ENCODE data around the gene PTN.
"Not testable (repeated sequence)": the region's sequence is repeated elsewhere in the genome, so short reads cannot be mapped to it uniquely, and the experiment has no call there.

Gene PTN

GRCh38 chr7:137213744-137214143 lies 129.8 kb downstream of the PTN start:
- DNase-seq (ENCODE audit: insufficient read length, low spot score) (no peak), FAIRE-seq (no peak)
- TF ChIP-seq CTCF (IDR thresholded peaks at IDR 0.05; ENCODE audit: insufficient read depth, missing control alignments) = no peak

GRCh38 chr7:137209151-137209817 lies 134.2 kb downstream of the PTN start:
- no peak for DNase-seq (ENCODE audit: insufficient read length, low spot score)
- no peak for TF ChIP-seq CTCF (IDR thresholded peaks at IDR 0.05; ENCODE audit: insufficient read depth, missing control alignments)
- no peak for FAIRE-seq

- FAIRE-seq (no peak), DNase-seq (ENCODE audit: insufficient read length, low spot score) (no peak)
- TF ChIP-seq CTCF (IDR thresholded peaks at IDR 0.05; ENCODE audit: insufficient read depth, missing control alignments) = no peak
These were observed 136.8 kb downstream of the PTN start for GRCh38 chr7:137206770-137207169.

GRCh38 chr7:137204246-137204645 lies 139.3 kb downstream of the PTN start:
- DNase-seq (ENCODE audit: insufficient read length, low spot score) (no peak), FAIRE-seq (no peak)
- TF ChIP-seq CTCF (IDR thresholded peaks at IDR 0.05; ENCODE audit: insufficient read depth, missing control alignments) = no peak

- no peak for DNase-seq (ENCODE audit: insufficient read length, low spot score)
- FAIRE-seq = no peak
- TF ChIP-seq CTCF (IDR thresholded peaks at IDR 0.05; ENCODE audit: insufficient read depth, missing control alignments) = no peak
These were observed 140.2 kb downstream of the PTN start for GRCh38 chr7:137203351-137203750.

- TF ChIP-seq CTCF (IDR thresholded peaks at IDR 0.05; ENCODE audit: insufficient read depth, missing control alignments) = no peak
- DNase-seq (ENCODE audit: insufficient read length, low spot score) = no peak
- no peak for FAIRE-seq
These were observed 146.9 kb downstream of the PTN start for GRCh38 chr7:137196648-137197047.

GRCh38 chr7:137195996-137196395 lies 147.5 kb downstream of the PTN start:
- no peak for FAIRE-seq
- DNase-seq (ENCODE audit: insufficient read length, low spot score) = no peak
- no peak for TF ChIP-seq CTCF (IDR thresholded peaks at IDR 0.05; ENCODE audit: insufficient read depth, missing control alignments)

- not testable (repeated sequence) for FAIRE-seq; DNase-seq (ENCODE audit: insufficient read length, low spot score)
These were observed 161.9 kb downstream of the PTN start for GRCh38 chr7:137181619-137182018.

Measured in D721Med (cell line).